A549 (cell line): ENCODE results near the gene PTPRD. TPM values are rescaled to one million over a fixed set of nuclear protein-coding genes. Genes with fewer than 3 reads are reported as not detected.
A peak's percentile ranks its signal among the peaks of the same experiment; 100 is the strongest.

Source experiments
- ATAC-seq, 2 experiments: fragments of 200-7000 bp in 1 of 2; fragments of >200 bp in 1 of 2; cut with Nextera tagmentation in 1 of 2; cut with Tn5 transposase in 1 of 2; 3 replicates each; pipeline versions ENCODE4 v1.8.0 to v1.9.1; 2018 to 2020; ENCODE audit warnings: mild to moderate bottlenecking in 1 of 2, moderate library complexity in 1 of 2
- CTCF ChIA-PET: fragments of 300-600 bp; sonication (Branson Sonifier 250); formaldehyde crosslinking; extraction: SDS; loops from one replicate; lab custom pipeline; 2021; ENCODE audit warnings: antibody characterized with exemption, inconsistent platforms; lab: Yijun Ruan, JAX
- POLR2A ChIA-PET: fragments of 350-600 bp; formaldehyde crosslinking; extraction: SDS; loops from one replicate; lab custom pipeline; 2021; ENCODE audit warnings: antibody characterized with exemption, inconsistent platforms; lab: Yijun Ruan, JAX
- DNase-seq, 2 experiments: peaks; one replicate each; pipeline versions ENCODE4 v3.0.0 to v3.0.0-alpha.2; 2011 to 2016; ENCODE audit warnings: low read depth in 1 of 2, low spot score in 1 of 2
- FAIRE-seq: peaks from 2 replicates; lab custom pipeline; 2011; peaks lifted over from hg19 to GRCh38; lab: Jason Lieb, UNC
- H3K27ac ChIP-seq, 2 experiments: fragments of >200 bp; sonication (Bioruptor Twin); formaldehyde crosslinking; 3 replicates each; pipeline ENCODE4 v1.5.1; 2016 to 2017
- H3K4me1 ChIP-seq: fragments of >200 bp; sonication (Bioruptor Twin); formaldehyde crosslinking; 3 replicates; pipeline ENCODE4 v1.6.1; 2016
- H3K4me2 ChIP-seq: fragments of >200 bp; sonication (Bioruptor Twin); formaldehyde crosslinking; 3 replicates; pipeline ENCODE4 v1.6.1; 2016
- H3K4me3 ChIP-seq: fragments of >200 bp; sonication (Bioruptor Twin); formaldehyde crosslinking; 3 replicates; pipeline ENCODE4 v1.5.1; 2016
- H3K9me3 ChIP-seq: fragments of >200 bp; sonication (Bioruptor Twin); formaldehyde crosslinking; 3 replicates; pipeline ENCODE4 v1.6.1; 2016
- CBX8 ChIP-seq: fragments of 200-600 bp; sonication (generic); IDR thresholded peaks from 2 replicates; pipeline ENCODE4 v1.6.1; 2016
- FOSL2 ChIP-seq, 2 experiments: fragments of 450-650 bp in 1 of 2; fragments of >200 bp in 1 of 2; sonication (Bioruptor Twin) in 1 of 2; formaldehyde crosslinking; IDR thresholded peaks; 2 replicates each; pipeline versions ENCODE4 v1.5.0 to v1.6.1; 2016 to 2020; ENCODE audit warnings: mild to moderate bottlenecking in 1 of 2, moderate library complexity in 1 of 2
- FOXS1 ChIP-seq: fragments of 250-450 bp; sonication (Bioruptor Pico); IDR thresholded peaks from 2 replicates; pipeline ENCODE4 v1.5.0; 2020; ENCODE audit warnings: mild to moderate bottlenecking, moderate library complexity
- HDAC2 ChIP-seq: fragments of 200-600 bp; sonication (generic); IDR thresholded peaks from 2 replicates; pipeline ENCODE4 v1.6.1; 2016
- HEYL ChIP-seq: fragments of 250-450 bp; sonication (Bioruptor Pico); IDR thresholded peaks from 2 replicates; pipeline ENCODE4 v1.8.0; 2021; ENCODE audit warnings: mild to moderate bottlenecking, moderate library complexity
- HOXB13 ChIP-seq: fragments of 250-450 bp; sonication (Bioruptor Pico); IDR thresholded peaks from 2 replicates; pipeline ENCODE4 v1.5.0; 2020; ENCODE audit warnings: low read depth, mild to moderate bottlenecking, moderate library complexity
- JUN ChIP-seq, 2 experiments: fragments of >200 bp; sonication (Bioruptor Twin); formaldehyde crosslinking; IDR thresholded peaks; 2 replicates in 1 of 2; 3 replicates in 1 of 2; pipeline ENCODE4 v1.6.1; 2016 to 2017
- MAFK ChIP-seq: fragments of 450-650 bp; IDR thresholded peaks from 2 replicates; pipeline ENCODE4 v1.6.1; 2014; ENCODE audit not compliant: partially characterized antibody
- NR3C1 ChIP-seq: fragments of >200 bp; sonication (Bioruptor Twin); formaldehyde crosslinking; IDR thresholded peaks from 3 replicates; pipeline ENCODE4 v1.6.1; 2017
- RCOR1 ChIP-seq: fragments of 150-350 bp; IDR thresholded peaks from 2 replicates; pipeline ENCODE4 v1.6.1; 2014; ENCODE audit warnings: antibody characterized with exemption, low read length, low read depth
- RNF2 ChIP-seq: fragments of 200-600 bp; sonication (generic); IDR thresholded peaks from 2 replicates; pipeline ENCODE4 v1.6.1; 2016; ENCODE audit warnings: low read depth, mild to moderate bottlenecking, antibody characterized with exemption, moderate library complexity, borderline replicate concordance
- ZC3H11A ChIP-seq: fragments of 450-650 bp; IDR thresholded peaks from 2 replicates; pipeline ENCODE4 v1.6.1; 2014; ENCODE audit warnings: antibody characterized with exemption, mild to moderate bottlenecking
- WGBS: methylation state at CpG from one replicate; pipeline ENCODE4 v1.1.6; 2017; ENCODE audit errors: missing lambda C conversion rate; 5-methylcytosine and 5-hydroxymethylcytosine counted together
- polyA plus RNA-seq, 4 experiments: library from polyadenylated mRNA; depleted of rRNA in 3 of 4; stranded (reverse); fragments of >200 nt; fragmentation: RNase III in 1 of 4; extraction: RNeasy Plus Mini Kit Qiagen cat#74134 plus additional on column Dnase treatment in 1 of 4; gene quantifications; 2 replicates in 3 of 4; 3 replicates in 1 of 4; pipeline ENCODE4 v1.2.3, GENCODE V29; 2011 to 2017
- TF ChIP-seq, protein P1 (sequence below): fragments of >200 bp; sonication (Bioruptor Twin); formaldehyde crosslinking; IDR thresholded peaks from 3 replicates; pipeline ENCODE4 v1.5.1; 2016
- TF ChIP-seq, protein P2 (sequence below): fragments of 150-350 bp; IDR thresholded peaks from 2 replicates; pipeline ENCODE4 v1.6.1; 2014; ENCODE audit warnings: low read depth, mild to moderate bottlenecking, low read length

The PTPRD gene
- polyA plus RNA-seq, 2 of the 4 experiments (the other 2 are of a cell fraction), result 0.39 to 1.3 TPM

DNA sequence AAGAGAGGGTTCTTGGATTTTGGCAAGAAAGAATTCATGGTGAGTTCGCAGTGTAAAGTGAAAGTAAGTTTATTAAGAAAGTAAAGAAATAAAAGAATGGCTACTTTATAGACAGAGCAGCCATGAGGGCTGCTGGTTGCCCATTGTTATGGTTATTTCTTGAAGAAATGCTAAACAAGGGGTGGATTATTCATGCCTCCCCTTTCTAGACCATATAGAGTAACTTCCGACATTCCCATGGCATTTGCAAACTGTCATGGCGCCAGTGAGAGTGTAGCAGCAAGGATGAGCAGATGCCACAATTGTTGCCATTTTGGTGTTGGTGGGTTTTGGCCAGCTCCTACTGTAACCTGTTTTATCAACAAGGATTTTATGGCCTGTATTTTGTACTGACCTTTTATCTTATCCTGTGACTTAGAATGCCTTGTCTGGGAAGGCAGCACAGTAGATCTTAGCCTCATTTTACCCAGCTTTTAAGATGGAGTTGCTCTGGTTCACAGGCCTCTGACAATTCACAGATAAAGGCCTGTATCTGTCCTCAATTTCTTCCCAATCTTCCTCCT lies 1787.1 kb downstream of the PTPRD start (continued):
- TF ChIP-seq, protein P1, sequence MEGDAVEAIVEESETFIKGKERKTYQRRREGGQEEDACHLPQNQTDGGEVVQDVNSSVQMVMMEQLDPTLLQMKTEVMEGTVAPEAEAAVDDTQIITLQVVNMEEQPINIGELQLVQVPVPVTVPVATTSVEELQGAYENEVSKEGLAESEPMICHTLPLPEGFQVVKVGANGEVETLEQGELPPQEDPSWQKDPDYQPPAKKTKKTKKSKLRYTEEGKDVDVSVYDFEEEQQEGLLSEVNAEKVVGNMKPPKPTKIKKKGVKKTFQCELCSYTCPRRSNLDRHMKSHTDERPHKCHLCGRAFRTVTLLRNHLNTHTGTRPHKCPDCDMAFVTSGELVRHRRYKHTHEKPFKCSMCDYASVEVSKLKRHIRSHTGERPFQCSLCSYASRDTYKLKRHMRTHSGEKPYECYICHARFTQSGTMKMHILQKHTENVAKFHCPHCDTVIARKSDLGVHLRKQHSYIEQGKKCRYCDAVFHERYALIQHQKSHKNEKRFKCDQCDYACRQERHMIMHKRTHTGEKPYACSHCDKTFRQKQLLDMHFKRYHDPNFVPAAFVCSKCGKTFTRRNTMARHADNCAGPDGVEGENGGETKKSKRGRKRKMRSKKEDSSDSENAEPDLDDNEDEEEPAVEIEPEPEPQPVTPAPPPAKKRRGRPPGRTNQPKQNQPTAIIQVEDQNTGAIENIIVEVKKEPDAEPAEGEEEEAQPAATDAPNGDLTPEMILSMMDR, result no peak
- TF ChIP-seq RCOR1, result no peak
- no peak for TF ChIP-seq HOXB13 (CRISPR knock-in tag)
- no peak for TF ChIP-seq FOSL2 (IDR thresholded peaks at IDR 0.05)
- no peak for TF ChIP-seq FOSL2 (CRISPR knock-in tag; IDR thresholded peaks at IDR 0.05)
- no peak for TF ChIP-seq HEYL
- TF ChIP-seq JUN (IDR thresholded peaks at IDR 0.05), result no peak

GRCh38 chr9:8823131-8823895 lies 1789.5 kb downstream of the PTPRD start:
- POLR2A ChIA-PET, result no interaction called here
- 63% methylated on average over 10 of the region's 10 CpGs for WGBS

DNA sequence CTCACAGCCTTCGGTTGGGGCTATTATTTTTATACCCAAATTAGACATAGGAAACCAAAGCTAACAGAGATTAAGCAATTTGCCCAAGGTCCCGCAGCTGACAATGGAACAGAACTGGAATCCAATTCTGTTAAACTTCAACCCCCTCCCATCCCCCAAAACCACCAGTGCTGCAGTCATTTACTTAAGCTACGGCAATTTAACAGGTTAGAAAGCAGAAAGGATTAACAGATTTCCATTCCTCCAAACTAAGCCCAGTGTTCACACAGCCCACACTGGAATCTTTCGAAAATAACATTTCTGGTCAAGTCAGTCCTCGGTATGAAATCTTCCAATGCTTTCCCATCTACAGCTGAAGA lies 1790.2 kb downstream of the PTPRD start:
- Histone ChIP-seq H3K4me2 (no peak overlapping the region), H3K4me3 (no peak overlapping the region), H3K27ac (no peak overlapping the region), H3K9me3 (no peaks in the 10 kb centered on the region), H3K4me1 (no peaks in the 10 kb centered on the region)
- FAIRE-seq (no peak), DNase-seq (no peak), ATAC-seq (no peak)
- ChIA-PET POLR2A (no interaction called here), CTCF (no interaction called here)
- WGBS, result 15% methylated on average over 5 of the region's 5 CpGs
- no peak for TF ChIP-seq HDAC2
- no peak for TF ChIP-seq FOXS1 (CRISPR knock-in tag)
- TF ChIP-seq ZC3H11A, result no peak
- TF ChIP-seq, protein P2, sequence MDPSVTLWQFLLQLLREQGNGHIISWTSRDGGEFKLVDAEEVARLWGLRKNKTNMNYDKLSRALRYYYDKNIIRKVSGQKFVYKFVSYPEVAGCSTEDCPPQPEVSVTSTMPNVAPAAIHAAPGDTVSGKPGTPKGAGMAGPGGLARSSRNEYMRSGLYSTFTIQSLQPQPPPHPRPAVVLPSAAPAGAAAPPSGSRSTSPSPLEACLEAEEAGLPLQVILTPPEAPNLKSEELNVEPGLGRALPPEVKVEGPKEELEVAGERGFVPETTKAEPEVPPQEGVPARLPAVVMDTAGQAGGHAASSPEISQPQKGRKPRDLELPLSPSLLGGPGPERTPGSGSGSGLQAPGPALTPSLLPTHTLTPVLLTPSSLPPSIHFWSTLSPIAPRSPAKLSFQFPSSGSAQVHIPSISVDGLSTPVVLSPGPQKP, result no peak
- TF ChIP-seq NR3C1, result no peak

More at GRCh38 chr9:8823131-8823895, 1789.5 kb downstream of the PTPRD start:
- Histone ChIP-seq H3K4me2 (no peak overlapping the region), H3K9me3 (no peaks in the 10 kb centered on the region), H3K4me1 (no peaks in the 10 kb centered on the region), H3K4me3 (no peak overlapping the region), H3K27ac (no peak overlapping the region)
- FAIRE-seq, result no peak
- TF ChIP-seq CBX8, result no peak
- no peak for TF ChIP-seq RNF2
- ATAC-seq, result no peak
- no peak for DNase-seq
- CTCF ChIA-PET, result no interaction called here

GRCh38 chr9:8821910-8822666 lies 1790.7 kb downstream of the PTPRD start:
- POLR2A ChIA-PET, result no interaction called here
- DNase-seq (no peak), FAIRE-seq (no peak), ATAC-seq (no peak)
- CTCF ChIA-PET, result no interaction called here
- Histone ChIP-seq H3K4me1 (no peaks in the 10 kb centered on the region), H3K27ac (no peak overlapping the region), H3K4me3 (no peak overlapping the region), H3K4me2 (no peak overlapping the region), H3K9me3 (no peaks in the 10 kb centered on the region)
- WGBS, result 37% methylated on average over 4 of the region's 4 CpGs
- TF ChIP-seq MAFK (peak; percentile 96), FOSL2 (IDR thresholded peaks at IDR 0.05) (no peak), FOSL2 (CRISPR knock-in tag; IDR thresholded peaks at IDR 0.05) (no peak)
